Hematopoietic multipotent progenitor cell (in vitro differentiated cells): ENCODE data around the gene RGS10. TPM values are rescaled to one million over a fixed set of nuclear protein-coding genes. Genes with fewer than 3 reads are reported as not detected.
A peak's percentile ranks its signal among the peaks of the same experiment; 100 is the strongest.
"Not testable (repeated sequence)": the region's sequence is repeated elsewhere in the genome, so short reads cannot be mapped to it uniquely, and the experiment has no call there.

ENCODE experiments used
- DNase-seq, 3 donors: peaks; one replicate each; pipeline ENCODE4 v3.0.0-alpha.2; 2011 to 2015; ENCODE audit warnings: low read depth in 2 of 3, low spot score in 2 of 3
- total RNA-seq: library from RNA; depleted of rRNA; stranded (reverse); fragments of >200 nt; gene quantifications from one replicate; pipeline ENCODE4 v1.2.3, GENCODE V29; 2012

The RGS10 gene, protein sequence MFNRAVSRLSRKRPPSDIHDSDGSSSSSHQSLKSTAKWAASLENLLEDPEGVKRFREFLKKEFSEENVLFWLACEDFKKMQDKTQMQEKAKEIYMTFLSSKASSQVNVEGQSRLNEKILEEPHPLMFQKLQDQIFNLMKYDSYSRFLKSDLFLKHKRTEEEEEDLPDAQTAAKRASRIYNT
- total RNA-seq = 12.9 TPM

DNA sequence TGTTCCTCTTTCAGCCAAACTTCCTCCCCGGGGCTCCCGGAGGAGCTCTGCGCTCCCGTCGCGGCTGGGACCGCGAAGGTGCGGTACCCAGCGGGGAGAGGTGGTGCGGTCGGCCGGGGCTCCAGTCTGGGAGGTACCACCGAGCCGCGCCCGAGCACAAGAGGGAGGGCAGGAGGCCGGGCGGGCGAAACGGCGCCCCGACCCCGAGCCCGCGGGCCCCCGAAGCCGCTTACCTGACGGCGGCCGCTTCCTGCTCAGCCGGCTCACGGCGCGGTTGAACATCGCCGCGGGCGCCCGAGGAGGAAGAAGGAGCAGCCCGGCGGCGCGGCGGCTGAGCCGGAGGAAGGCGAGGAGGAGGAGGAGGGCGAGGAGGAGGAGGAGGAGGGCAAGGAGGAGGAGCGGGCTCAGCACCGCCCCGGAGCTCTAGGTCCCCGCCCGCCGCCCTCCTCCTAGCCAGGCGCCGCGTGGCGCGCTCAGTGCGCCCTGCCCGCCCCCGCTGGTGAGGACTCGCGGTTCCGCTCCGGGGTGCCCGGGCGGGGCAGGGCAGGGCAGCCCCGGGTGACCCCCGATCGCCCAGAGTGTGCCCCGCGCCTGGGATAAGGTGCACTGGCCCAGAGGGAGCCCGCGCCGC lies at the start of gene RGS10:
Gene RGS10 (minus strand): TSS at position 363 of the 631 bp plus-strand sequence. CDS start 81 bp downstream, at position 282.
- peak; percentile 48 to 65 (median 57) for DNase-seq

DNA sequence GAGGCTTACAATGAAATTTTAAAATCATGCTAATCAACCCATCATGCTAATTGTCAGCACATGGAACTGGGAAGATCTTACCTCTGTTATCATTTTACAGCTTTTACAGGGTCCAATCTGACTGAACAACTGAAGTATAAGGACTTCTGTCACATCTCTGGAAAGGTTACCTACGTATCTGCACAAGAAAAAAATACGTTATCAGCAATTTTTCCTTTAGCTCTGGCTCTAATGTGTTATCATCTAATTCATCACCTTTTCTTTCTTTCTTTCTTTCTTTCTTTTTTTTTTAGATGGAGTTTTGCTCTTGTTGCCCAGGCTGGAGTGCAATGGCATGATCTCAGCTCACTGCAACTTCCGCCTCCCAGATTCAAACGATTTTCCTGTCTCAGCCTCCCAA lies 45.6 kb upstream of the RGS10 start:
- no peak for DNase-seq

DNA sequence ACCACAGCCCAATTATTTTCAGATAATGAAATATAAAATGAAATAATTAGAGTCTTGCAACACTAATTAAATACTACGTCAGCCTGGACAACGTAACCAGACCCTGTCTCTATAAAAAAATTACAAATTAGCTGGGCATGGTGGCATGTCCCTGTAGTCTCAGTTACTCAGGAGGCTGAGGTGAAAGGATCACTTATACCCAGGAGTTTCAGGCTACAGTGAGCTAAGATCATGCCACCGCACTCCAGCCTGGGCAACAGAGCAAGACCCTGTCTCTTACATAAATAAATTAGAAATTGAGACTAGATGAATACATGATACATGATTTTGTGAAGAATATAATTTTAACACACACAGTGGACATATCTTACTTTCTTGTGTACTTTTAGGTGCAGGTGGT lies 35.8 kb upstream of the RGS10 start:
- no peak for DNase-seq

DNA sequence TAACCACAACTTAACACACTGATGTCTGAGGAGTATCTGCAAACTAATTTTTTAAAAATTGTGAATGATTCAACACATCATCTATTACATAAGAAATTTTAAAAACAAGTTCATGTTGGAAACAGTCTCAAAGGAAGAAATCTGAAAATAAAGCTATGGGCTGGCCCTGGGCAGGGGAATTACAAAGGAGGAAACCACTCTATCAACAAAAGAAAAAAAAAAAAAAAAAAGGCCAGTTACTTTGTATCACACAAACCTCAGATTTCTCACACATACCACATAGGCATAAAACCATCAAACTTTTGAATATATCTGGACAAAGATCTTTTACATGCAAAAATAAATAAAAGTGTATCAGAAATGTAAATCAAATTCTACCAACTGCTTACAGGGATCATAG lies 33.5 kb upstream of the RGS10 start:
- no peak for DNase-seq

DNA sequence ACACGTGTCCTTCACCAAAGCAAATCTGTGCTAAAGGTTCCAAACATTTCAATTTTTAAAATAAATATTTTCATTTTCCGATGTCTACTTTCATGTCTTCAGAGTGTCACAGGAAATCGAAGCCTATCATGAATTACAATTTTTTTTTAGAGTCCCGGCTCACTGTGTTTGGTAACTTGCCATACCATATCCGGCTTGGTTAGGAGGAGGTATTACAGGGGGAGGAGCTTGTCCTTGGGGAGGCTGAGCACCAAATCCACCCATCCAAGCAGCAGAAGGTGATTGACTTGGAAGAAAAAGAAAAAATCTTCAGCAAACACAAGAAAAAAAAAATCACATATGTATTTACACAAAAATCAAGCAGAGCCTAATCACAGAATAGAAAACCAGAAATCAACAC lies 33.0 kb upstream of the RGS10 start:
- DNase-seq = peak; percentile 21 to 68 (median 22)

DNA sequence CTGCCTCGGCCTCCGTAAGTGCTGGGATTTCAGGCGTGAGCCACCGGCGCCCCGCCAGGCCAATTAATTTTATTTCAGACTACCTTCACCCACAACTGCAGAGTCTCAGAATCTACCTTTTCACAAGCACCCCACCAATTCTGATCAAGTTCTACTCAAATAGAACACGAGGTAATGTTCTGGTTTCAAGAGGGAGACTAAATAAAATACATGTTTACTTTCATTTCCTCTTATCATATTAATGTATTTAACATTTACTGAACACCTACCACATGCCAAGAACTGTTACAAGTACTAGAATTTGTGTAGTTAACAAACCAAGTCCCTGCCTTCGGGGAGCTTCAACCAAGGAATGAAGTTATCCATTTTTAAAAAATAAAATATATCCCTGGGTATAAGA lies 25.5 kb upstream of the RGS10 start:
- no peak for DNase-seq

DNA sequence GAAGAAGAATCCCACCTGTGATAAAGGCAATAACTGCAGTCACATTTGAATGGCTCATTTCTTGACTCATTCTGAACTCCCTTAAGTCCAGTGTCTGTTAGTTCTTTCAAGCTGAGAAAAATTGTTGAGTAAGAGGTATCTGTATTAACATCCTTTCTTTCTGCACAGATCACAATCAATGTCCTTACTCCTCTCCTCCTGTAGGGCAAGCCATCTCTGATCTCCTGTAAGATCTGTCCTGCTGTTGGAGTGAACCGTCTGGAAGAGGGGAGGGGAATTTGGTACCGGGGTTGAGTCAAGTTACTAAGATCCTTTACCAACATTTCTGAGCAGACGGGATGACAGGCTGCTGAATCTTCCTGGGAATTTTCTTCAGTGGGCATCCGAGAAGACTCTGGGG lies 19.6 kb upstream of the RGS10 start:
- DNase-seq = no peak

DNA sequence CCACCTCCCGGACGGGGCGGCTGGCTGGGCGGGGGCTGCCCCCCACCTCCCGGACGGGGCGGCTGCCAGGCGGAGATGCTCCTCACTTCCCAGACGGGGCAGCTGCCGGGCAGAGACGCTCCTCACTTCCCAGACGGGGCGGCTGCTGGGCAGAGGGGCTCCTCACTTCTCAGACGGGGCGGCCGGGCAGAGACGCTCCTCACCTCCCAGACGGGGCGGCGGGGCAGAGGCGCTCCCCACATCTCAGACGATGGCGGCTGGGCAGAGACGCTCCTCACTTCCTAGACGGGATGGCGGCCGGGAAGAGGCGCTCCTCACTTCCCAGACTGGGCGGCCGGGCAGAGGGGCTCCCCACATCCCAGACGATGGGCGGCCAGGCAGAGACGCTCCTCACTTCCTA lies 17.0 kb upstream of the RGS10 start:
- not testable (repeated sequence) for DNase-seq

DNA sequence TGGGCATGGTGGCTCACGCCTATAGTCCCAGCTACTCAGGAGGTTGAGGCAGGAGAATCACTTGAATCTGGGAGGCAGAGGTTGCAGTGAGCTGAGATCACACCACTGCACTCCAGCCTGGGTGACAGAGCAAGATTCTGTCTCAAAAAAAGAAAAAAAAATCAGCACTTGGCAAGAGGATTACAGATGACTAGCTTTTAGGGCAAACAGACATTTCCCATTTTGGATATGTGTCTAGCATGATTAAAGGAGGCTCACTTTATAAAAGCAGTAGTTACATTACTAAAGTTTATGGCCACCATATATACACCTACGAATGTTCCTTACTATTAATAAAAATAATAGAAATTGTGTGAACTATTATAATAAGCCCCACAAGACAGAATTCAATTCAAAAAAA lies 13.6 kb upstream of the RGS10 start:
- DNase-seq = not testable (repeated sequence)

DNA sequence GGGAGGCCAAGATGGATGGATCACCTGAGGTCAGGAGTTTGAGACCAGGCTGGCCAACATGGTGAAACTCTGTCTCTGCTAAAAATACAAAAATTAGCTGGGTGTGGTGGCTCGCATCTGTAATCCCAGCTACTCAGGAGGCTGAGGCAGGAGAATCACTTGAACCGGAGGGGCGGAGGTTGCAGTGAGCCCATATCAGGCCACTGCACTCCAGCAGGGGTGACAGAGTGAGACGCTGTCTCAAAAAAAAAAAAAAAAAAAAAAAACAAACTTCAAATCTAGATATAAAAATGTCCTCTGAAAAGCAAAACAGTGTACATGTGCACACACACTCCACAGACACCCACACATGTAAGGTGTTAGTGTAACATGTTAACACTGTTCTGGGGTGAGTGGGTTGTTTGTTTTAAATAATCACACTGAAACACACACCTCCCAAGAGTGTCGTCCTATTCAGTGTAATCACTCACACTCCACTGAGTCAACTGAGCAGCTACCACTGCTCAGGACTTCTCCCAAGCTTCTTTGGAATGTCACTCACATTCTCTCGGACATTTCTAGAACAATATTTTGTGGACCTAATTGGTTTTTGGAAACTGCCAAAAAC lies 12.8 kb upstream of the RGS10 start:
- no peak for DNase-seq

DNA sequence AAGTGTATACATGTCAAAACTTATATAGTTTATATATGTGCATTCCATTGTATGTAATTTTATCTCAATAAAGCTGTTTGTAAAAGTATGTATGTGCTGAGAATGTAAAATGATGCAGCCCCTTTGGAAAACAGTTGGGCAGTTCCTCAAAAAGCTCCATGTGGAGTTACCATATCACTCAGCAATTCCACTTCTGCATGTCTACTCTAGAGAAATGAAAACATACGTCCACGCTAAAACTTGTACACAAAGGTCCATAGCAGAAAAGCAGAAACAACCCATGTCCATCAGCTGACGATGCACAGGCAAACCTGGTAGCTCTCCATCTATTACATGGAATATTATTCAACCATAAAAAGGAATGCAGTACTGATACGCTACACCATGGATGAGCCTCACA lies 8.3 kb upstream of the RGS10 start:
- no peak for DNase-seq

DNA sequence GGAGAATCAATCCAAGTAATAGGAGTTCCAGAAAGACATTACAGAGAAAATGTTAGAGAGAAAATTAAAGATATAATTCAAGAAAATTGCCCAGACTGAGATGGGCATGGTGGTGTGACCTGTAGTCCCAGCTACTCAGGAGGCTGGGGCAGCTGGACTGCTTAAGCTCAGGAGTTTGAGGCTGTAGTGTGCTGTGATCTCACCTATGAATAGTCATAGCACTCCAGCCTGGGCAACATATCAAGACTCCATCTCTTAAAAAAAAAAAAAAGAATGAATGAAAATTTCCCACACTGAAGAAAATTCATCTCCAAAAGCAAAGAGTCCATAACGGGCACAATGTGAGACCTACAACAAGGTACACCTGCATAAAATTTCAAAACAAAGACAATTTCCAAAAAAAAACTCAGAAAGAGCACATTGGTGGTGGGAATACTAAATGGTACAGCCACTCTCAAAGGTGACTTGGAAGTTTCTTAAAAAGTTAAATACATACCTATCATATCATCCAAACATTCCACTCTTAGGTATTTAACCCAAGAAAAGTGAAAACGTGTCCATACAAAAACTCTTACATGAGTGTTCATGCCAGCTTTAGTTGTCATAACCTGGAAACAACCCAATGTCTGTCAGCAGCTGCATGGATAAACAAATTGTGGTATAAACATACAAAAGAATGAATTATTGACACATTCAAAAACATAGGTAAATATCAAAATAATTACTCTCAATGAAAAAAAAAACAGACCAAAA lies 6.9 kb upstream of the RGS10 start:
- DNase-seq = no peak

DNA sequence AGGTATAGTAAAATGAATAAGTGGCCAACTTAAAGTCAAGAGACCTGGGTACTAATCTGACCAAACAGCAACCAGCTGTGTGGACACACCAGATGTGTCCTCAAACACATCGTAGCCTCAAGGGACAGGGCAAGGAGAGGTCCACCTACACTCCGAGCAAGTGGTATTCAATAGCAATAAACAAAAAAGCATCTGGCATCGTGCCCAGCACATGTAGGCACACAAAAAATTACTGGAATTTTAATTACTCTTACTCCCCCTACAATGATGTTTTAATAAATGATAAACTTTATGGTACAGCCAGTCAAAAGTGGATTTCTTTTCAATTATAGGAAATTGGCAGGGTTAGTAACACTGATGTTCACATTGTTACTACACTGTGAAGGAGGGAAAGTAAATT lies 3.5 kb upstream of the RGS10 start:
- no peak for DNase-seq

DNA sequence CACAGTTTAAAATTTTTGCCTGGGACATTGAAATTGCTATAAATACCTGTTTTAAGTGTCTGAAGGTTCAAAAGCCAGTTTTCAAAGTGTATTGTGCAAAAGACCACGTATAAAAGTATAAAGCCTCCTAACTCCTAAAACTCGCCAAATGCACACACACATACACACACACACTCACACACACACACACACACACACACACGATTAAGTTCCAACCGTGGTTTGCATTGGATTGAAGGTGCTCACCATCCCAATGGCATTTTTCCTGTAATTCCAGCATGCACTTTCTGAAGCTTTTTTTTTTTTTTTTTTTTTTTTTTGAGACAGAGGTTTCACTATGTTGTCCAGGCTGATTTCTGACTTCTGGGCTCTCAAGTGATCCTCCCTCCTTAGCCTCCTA lies 2.8 kb upstream of the RGS10 start:
- DNase-seq = no peak

DNA sequence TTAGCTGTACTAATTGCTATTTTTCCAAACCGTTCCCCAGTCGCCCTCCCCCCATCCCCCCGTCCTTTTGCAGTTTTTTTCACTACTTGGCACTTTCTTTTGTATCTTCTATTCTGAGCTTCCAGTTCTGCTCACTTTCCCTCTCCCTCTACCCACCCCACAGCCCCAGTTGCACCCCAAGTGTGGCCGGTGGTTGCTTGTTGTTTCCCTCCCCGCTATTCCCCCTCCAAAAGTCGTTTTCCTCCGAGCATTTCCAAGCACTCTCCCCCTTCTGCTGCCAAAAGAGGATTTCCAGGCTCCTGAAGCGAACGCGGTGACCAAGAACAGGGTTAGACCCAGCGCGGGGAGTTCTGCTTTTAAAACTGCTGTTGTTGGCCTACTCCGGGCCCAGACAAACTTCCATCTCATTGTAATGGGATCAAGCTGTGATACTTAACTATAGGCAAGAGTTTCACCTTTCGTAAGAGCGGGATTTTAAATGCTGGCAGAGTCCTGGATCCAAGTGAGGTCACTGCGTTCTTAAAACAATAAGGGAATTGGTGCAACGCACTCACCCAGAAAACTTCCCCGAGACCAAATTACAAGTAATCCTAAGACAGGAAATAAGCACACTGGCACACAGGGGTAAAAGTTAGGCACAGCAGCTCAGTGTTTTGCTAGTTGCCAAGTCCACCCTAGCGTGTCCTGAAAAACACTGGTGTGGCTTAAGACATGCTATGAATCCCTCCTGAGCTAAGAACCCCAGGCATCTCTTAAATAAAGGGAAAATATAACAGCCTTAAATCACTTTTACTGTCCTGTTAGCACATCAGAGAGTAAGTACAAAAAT lies 1.5 kb upstream of the RGS10 start:
- no peak for DNase-seq

DNA sequence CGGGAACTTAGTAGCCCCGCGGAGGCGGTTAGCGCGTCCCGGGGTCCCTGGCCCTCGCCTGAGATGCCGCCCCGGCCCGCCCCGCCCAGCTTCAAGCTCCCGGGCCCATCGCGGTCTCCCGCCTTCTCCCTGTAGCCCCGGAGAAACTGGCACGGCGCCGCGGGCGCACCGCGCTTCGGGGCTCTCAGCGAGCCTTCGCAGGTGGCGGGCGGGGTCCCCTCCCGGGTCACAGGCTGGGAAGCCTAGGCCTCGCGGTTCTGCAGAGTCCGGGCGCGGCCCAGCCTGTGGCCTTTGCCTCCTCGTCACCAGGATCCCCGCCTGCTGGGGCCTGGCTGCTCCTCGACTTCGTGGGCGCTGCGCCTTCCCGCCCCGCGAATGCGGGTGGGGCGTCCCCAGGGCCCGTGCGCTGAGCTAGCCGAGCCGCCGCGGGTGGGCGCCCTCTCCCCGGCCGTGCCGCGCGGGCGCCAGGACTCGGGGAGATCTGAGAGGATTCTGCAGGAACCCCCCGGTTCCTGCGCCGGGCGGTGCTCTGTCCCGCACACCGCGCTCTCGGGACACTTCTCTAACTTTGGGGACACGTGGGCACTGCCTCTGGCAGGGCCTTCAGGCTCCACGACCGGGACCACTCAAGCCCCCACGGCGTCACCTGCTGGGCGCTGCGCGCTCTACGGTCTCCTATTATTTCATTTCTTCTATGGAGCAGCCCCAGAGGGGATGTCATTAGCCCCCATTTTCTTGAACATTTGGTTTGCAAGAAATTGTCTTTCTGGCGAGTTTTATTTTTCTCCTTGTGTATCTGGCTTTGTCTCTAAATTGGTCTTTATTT lies 682 bp upstream of the RGS10 start:
- peak; percentile 49 to 78 (median 77) for DNase-seq

DNA sequence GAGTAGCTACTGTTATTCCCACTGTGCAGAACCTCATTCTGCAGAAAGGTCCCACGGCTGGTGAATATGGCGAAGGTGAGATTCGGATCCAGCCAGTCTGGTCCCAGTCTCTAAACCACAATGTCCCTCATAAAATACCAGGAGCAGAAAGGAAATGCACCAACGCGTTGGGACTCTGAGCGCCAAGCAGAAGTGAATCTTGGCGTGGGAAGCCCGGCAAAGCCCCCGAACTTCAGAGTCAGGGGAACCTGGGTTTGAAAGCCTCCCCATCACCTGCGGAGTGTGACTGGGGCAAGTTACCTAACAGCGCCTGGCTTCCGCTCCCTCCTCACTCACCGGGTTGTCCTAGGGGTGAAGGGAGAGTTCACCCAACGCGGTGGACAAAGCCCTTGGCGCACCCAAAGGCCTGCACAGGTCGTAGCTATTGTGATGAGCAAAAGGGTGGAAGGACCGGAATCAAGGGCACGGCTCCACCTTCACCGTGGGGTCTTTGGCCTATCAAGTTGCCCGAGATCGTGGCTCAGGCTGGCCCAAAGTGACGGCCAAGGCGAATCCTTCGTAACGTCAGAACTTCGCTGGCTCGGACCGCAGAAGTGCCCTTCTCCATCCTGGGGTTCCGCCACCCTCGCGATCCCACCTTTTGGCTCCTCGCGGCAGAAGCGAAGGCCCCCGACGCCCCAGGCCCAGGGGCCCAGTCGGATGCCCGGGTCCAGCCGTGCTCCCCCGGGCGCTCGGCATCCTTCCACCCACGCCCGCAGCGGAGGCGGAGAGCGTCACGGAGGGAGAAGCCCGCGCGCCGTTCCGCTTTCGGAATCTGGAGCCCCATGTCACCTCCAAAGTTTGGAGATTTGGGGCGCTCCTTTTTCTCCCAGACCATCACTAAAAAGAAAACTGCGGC lies 811 bp downstream of the RGS10 start:
- DNase-seq = peak in 2 of 3 donors; percentile 24 to 37

DNA sequence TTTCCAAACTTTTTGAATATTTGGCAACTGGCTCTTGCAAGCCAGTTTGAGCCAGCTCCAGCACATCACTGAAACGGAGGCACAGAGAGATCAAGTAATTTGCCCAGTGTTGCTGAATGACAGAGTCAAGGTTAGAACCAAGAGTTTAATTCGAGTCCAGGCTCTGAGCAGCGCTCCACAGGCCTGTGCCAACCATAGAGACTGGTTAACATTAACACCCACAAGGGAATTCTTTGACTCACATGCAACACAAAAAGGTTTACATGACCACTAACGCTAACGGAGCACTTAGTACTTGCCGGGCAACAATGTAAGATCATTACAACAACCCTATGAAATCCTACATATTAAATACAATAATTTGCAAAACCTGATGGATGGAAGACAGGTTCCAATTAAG lies 1.5 kb downstream of the RGS10 start:
- DNase-seq = no peak

DNA sequence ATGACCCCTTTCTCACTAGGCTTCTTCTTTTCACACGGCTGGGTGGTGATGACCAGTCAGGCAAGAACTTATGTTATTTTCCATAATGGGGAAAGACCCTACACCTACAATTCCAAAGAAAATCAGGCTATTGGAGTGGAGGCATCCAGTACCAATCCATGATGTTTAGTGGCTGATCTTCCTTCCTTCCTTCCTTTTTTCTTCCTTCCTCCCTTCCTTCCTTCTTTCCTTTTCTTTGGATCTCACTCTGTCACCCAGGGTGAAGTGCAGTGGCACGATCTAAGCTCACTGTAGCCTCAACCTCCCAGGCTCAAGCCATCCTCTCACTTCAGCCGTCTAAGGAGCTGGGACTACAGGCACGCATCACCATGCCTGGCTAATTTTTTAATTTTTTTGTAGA lies 2.5 kb downstream of the RGS10 start:
- no peak for DNase-seq
